Inferior parietal cortex (tissue), 1 donor: ENCODE results near the gene MTHFD1L.
"Not testable (repeated sequence)": the region's sequence is repeated elsewhere in the genome, so short reads cannot be mapped to it uniquely, and the experiment has no call there.

Experiments
- DNase-seq: peaks from one replicate; pipeline ENCODE4 v3.0.0-alpha.2; 2016; ENCODE audit errors: extremely low spot score

The MTHFD1L gene

GRCh38 chr6:151041686-151042085 is 176.2 kb downstream of the MTHFD1L start:
- no peak for DNase-seq

- DNase-seq = not testable (repeated sequence)
Observed at GRCh38 chr6:151042911-151043330, 177.4 kb downstream of the MTHFD1L start.

GRCh38 chr6:151043944-151044343 is 178.4 kb downstream of the MTHFD1L start:
- DNase-seq = no peak

- no peak for DNase-seq
Observed at GRCh38 chr6:151044465-151045441, 179.3 kb downstream of the MTHFD1L start.

- not testable (repeated sequence) for DNase-seq
Observed at GRCh38 chr6:151045511-151046222, 180.2 kb downstream of the MTHFD1L start.

GRCh38 chr6:151051164-151051563 is 185.7 kb downstream of the MTHFD1L start:
- DNase-seq = no peak

GRCh38 chr6:151052021-151052646 is 186.6 kb downstream of the MTHFD1L start:
- DNase-seq = no peak

GRCh38 chr6:151054306-151054705 is 188.8 kb downstream of the MTHFD1L start:
- DNase-seq = no peak

GRCh38 chr6:151056230-151056907 is 190.9 kb downstream of the MTHFD1L start:
- DNase-seq = no peak

- no peak for DNase-seq
Observed at GRCh38 chr6:151057061-151057460, 191.6 kb downstream of the MTHFD1L start.

- no peak for DNase-seq
Observed at GRCh38 chr6:151058021-151058733, 192.7 kb downstream of the MTHFD1L start.

- DNase-seq = no peak
Observed at GRCh38 chr6:151059612-151060095, 194.2 kb downstream of the MTHFD1L start.

GRCh38 chr6:151060096-151060765 is 194.7 kb downstream of the MTHFD1L start:
- no peak for DNase-seq

GRCh38 chr6:151060766-151061531 is 195.4 kb downstream of the MTHFD1L start:
- DNase-seq = no peak

- DNase-seq = no peak
Observed at GRCh38 chr6:151063352-151063751, 197.8 kb downstream of the MTHFD1L start.

GRCh38 chr6:151063842-151064647 is 198.5 kb downstream of the MTHFD1L start:
- DNase-seq = no peak

- DNase-seq = no peak
Observed at GRCh38 chr6:151065027-151065815, 199.7 kb downstream of the MTHFD1L start.
